ENCODE data around the gene DNTTIP2.

- no peak for TF ChIP-seq EZH2 (IDR thresholded peaks at IDR 0.05; ENCODE audit: low read length, unreplicated experiment)
- TF ChIP-seq, protein P1, sequence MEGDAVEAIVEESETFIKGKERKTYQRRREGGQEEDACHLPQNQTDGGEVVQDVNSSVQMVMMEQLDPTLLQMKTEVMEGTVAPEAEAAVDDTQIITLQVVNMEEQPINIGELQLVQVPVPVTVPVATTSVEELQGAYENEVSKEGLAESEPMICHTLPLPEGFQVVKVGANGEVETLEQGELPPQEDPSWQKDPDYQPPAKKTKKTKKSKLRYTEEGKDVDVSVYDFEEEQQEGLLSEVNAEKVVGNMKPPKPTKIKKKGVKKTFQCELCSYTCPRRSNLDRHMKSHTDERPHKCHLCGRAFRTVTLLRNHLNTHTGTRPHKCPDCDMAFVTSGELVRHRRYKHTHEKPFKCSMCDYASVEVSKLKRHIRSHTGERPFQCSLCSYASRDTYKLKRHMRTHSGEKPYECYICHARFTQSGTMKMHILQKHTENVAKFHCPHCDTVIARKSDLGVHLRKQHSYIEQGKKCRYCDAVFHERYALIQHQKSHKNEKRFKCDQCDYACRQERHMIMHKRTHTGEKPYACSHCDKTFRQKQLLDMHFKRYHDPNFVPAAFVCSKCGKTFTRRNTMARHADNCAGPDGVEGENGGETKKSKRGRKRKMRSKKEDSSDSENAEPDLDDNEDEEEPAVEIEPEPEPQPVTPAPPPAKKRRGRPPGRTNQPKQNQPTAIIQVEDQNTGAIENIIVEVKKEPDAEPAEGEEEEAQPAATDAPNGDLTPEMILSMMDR (conservative IDR thresholded peaks at IDR 0.05; ENCODE audit: low read depth, low read length): no peak
Observed at GRCh38 chr1:93869653-93870052, 9.4 kb downstream of the DNTTIP2 start.

Measured in PC-3 (cell line).